Measurements from ENCODE around the gene SBF2.

DNA sequence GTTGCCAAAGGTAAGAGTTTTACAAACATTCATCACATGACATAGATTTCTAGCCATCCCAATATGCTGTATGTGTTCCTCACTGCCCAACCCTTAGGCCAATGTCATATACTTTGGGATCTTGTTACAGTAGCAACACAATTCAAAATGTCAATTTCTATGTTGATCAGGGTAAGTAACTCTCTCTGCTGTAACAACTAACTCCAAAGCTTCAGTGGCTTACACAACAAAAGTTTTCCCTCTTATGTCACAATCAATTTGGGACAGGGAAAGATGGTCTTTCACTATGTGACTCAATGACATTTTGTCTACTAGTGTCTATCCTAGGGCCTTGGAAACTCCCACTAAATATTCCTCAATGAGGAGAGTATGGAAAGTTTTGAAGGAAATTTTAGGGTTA is 144.5 kb downstream of the SBF2 start:
- TF ChIP-seq, protein P1, sequence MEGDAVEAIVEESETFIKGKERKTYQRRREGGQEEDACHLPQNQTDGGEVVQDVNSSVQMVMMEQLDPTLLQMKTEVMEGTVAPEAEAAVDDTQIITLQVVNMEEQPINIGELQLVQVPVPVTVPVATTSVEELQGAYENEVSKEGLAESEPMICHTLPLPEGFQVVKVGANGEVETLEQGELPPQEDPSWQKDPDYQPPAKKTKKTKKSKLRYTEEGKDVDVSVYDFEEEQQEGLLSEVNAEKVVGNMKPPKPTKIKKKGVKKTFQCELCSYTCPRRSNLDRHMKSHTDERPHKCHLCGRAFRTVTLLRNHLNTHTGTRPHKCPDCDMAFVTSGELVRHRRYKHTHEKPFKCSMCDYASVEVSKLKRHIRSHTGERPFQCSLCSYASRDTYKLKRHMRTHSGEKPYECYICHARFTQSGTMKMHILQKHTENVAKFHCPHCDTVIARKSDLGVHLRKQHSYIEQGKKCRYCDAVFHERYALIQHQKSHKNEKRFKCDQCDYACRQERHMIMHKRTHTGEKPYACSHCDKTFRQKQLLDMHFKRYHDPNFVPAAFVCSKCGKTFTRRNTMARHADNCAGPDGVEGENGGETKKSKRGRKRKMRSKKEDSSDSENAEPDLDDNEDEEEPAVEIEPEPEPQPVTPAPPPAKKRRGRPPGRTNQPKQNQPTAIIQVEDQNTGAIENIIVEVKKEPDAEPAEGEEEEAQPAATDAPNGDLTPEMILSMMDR (IDR thresholded peaks at IDR 0.05; ENCODE audit: poor library complexity, severe bottlenecking) = no peak
- TF ChIP-seq SMC3 (conservative IDR thresholded peaks at IDR 0.05; ENCODE audit: poor library complexity) = no peak
- TF ChIP-seq EP300 (conservative IDR thresholded peaks at IDR 0.05; ENCODE audit: poor library complexity, severe bottlenecking) = no peak
- TF ChIP-seq MXI1 (conservative IDR thresholded peaks at IDR 0.05; ENCODE audit: poor library complexity, severe bottlenecking) = no peak
- TF ChIP-seq EZH2 (IDR thresholded peaks at IDR 0.05; ENCODE audit: borderline replicate concordance, insufficient read depth, low read length, poor library complexity, severe bottlenecking) = no peak
- TF ChIP-seq, protein P2, sequence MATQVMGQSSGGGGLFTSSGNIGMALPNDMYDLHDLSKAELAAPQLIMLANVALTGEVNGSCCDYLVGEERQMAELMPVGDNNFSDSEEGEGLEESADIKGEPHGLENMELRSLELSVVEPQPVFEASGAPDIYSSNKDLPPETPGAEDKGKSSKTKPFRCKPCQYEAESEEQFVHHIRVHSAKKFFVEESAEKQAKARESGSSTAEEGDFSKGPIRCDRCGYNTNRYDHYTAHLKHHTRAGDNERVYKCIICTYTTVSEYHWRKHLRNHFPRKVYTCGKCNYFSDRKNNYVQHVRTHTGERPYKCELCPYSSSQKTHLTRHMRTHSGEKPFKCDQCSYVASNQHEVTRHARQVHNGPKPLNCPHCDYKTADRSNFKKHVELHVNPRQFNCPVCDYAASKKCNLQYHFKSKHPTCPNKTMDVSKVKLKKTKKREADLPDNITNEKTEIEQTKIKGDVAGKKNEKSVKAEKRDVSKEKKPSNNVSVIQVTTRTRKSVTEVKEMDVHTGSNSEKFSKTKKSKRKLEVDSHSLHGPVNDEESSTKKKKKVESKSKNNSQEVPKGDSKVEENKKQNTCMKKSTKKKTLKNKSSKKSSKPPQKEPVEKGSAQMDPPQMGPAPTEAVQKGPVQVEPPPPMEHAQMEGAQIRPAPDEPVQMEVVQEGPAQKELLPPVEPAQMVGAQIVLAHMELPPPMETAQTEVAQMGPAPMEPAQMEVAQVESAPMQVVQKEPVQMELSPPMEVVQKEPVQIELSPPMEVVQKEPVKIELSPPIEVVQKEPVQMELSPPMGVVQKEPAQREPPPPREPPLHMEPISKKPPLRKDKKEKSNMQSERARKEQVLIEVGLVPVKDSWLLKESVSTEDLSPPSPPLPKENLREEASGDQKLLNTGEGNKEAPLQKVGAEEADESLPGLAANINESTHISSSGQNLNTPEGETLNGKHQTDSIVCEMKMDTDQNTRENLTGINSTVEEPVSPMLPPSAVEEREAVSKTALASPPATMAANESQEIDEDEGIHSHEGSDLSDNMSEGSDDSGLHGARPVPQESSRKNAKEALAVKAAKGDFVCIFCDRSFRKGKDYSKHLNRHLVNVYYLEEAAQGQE (IDR thresholded peaks at IDR 0.05; ENCODE audit: borderline replicate concordance) = no peak
- TF ChIP-seq POLR2AphosphoS5 (IDR thresholded peaks at IDR 0.05) = no peak
